ENCODE results near the gene PHKB. TPM values are rescaled to one million over a fixed set of nuclear protein-coding genes. Genes with fewer than 3 reads are reported as not detected.
A peak's percentile ranks its signal among the peaks of the same experiment; 100 is the strongest.
"Not testable (repeated sequence)": the region's sequence is repeated elsewhere in the genome, so short reads cannot be mapped to it uniquely, and the experiment has no call there.

Gene PHKB
- total RNA-seq, 1 experiment from 2014 or later = 42.1 TPM

DNA sequence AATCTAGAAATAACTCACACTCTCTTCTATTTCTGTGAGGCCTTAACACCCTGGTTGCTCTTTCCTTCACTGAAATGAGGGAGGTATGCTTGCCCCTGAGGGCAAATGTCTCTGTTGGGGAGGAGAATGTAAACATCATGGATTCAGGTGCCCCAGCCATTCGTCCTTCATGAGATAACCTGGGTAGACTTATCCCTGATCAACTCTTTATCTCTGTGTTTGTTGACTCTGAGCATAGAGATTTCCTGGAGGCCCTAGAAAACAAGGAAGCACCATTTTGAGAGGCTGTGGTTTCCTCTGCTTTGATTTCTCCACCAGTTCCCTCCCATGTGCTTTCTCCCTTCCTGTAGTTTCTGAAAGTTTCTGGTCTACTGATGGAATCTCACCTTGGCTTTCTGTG is 77.3 kb downstream of the PHKB start:
- in situ Hi-C loops (cut with HindIII; ENCODE audit: low pct_unique_long_range_greater_than_20kb, low sequenced_read_pairs) = no loop called here
- DNase-seq (ENCODE audit: low read depth, low spot score) = no peak

DNA sequence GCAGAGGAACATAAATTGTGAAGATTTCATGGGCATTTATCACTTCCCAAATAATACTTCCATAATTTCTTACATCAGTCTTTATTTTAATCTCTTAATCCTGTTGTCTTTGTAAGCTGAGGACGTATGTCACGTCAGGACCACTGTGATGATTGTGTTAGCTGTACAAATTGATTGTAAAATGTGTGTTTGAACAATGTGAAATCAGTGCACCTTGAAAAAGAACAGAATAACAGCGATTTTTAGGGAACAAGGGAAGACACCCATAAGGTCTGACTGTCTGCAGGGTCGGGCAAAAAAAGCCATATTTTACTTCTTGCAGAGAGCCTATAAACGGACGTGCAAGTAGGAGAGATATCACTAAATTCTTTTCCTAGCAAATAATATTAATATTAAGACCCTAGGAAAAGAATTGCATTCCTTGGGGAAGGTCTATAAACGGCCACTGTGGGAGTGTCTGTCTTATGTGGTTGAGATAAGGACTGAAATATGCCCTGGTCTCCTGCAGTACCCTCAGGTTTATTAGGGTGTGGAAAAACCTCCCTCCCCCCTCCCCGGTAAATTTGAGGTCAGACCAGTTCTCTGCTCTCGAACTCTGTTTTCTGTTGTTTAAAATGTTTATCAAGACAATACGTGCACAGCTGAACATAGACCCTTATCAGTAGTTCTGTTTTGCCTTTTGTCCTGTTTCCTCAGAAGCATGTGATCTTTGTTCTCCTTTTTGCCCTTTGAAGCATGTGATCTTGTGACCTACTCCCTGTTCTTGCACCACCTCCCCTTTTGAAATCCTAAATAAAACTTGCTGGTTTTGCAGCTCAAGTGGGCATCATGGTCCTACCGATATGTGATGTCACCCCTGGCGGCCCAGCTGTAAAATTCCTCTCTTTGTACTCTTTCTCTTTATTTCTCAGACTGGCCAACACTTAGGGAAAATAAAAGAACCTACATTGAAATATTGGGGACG is 78.9 kb downstream of the PHKB start:
- DNase-seq (ENCODE audit: low read depth, low spot score); in situ Hi-C loops (cut with HindIII; ENCODE audit: low pct_unique_long_range_greater_than_20kb, low sequenced_read_pairs): not testable (repeated sequence)

GRCh38 chr16:47541135-47541534 is 80.0 kb downstream of the PHKB start:
- in situ Hi-C loops (cut with HindIII; ENCODE audit: low pct_unique_long_range_greater_than_20kb, low sequenced_read_pairs) = not testable (repeated sequence)

GRCh38 chr16:47544255-47544654 is 83.1 kb downstream of the PHKB start:
- in situ Hi-C loops (cut with HindIII; ENCODE audit: low pct_unique_long_range_greater_than_20kb, low sequenced_read_pairs) = not testable (repeated sequence)

More at GRCh38 chr16:47541135-47541534, 80.0 kb downstream of the PHKB start:
- not testable (repeated sequence) for DNase-seq (ENCODE audit: low read depth, low spot score)

GRCh38 chr16:47551185-47551584 is 90.1 kb downstream of the PHKB start:
- DNase-seq (ENCODE audit: low read depth, low spot score); in situ Hi-C loops (cut with HindIII; ENCODE audit: low pct_unique_long_range_greater_than_20kb, low sequenced_read_pairs): not testable (repeated sequence)

More at GRCh38 chr16:47544255-47544654, 83.1 kb downstream of the PHKB start:
- DNase-seq (ENCODE audit: low read depth, low spot score) = not testable (repeated sequence)

GRCh38 chr16:47551767-47552166 is 90.6 kb downstream of the PHKB start:
- in situ Hi-C loops (cut with HindIII; ENCODE audit: low pct_unique_long_range_greater_than_20kb, low sequenced_read_pairs); DNase-seq (ENCODE audit: low read depth, low spot score): not testable (repeated sequence)

GRCh38 chr16:47553853-47554564 is 92.9 kb downstream of the PHKB start:
- DNase-seq (ENCODE audit: low read depth, low spot score) = no peak
- in situ Hi-C loops (cut with HindIII; ENCODE audit: low pct_unique_long_range_greater_than_20kb, low sequenced_read_pairs) = no loop called here

GRCh38 chr16:47554587-47554986 is 93.5 kb downstream of the PHKB start:
- DNase-seq (ENCODE audit: low read depth, low spot score); in situ Hi-C loops (cut with HindIII; ENCODE audit: low pct_unique_long_range_greater_than_20kb, low sequenced_read_pairs): not testable (repeated sequence)

DNA sequence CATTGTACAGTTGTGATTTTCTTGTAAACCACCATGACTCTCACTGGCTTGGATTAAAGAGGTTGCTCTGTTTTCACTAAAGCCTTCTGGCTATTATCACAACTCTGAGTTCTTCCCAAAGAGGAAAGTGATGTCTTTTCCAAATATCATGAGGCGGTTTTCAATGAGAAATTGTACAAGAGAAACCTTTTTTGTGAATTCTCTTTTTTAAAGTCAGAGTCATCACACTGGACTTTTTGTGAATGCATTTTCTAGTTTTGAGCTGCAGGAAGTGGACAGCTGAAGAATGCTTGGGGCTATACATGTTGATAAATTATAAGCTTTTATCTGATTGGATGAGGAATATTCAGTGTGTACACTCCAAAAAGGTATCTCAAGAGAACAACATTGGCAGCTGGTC is 100.2 kb downstream of the PHKB start:
- DNase-seq (ENCODE audit: low read depth, low spot score) = peak; percentile 90
- in situ Hi-C loops (cut with HindIII; ENCODE audit: low pct_unique_long_range_greater_than_20kb, low sequenced_read_pairs) = no loop called here

DNA sequence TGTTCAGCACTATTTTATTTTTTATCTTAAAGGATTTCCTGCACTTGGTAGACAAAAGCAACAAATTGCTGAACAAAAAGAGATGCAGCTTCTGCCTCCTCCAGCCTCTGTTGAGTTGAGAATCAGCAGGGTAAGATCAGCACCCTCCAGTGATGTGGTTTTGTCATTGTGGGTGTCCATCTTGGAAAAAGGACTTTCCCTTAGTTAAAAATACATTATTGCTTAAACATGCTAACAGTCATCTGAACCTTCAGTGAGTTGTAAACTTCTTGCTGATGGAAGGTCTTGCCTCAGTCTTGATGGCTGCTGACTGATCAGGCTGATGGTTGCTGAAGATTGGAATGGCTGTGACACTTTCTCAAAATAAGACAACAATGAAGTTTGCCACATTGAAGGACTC is 101.2 kb downstream of the PHKB start:
- in situ Hi-C loops (cut with HindIII; ENCODE audit: low pct_unique_long_range_greater_than_20kb, low sequenced_read_pairs) = no loop called here
- no peak for DNase-seq (ENCODE audit: low read depth, low spot score)

DNA sequence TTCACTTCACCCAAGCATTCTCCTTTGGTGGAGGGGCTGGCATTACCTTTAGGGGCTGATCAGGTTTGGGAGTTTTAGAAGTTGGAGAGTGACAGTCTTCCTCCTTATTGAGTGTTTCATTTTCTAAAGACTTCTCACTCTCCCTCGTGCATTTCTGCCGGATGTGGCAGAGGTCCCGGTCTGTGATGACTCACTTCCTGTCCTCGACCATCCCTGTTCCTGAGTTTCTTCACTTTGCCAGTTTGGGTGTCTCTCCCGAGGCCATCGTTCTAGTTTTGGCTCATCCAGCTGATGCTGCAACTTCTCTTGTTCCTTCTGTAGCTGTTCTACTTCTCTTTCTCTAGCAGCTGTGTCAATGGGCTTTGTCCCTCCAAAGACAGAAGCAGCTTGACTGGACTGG is 104.3 kb downstream of the PHKB start:
- in situ Hi-C loops (cut with HindIII; ENCODE audit: low pct_unique_long_range_greater_than_20kb, low sequenced_read_pairs) = no loop called here
- DNase-seq (ENCODE audit: low read depth, low spot score) = no peak

GRCh38 chr16:47567321-47567720 is 106.2 kb downstream of the PHKB start:
- in situ Hi-C loops (cut with HindIII; ENCODE audit: low pct_unique_long_range_greater_than_20kb, low sequenced_read_pairs) = no loop called here
- no peak for DNase-seq (ENCODE audit: low read depth, low spot score)

- no peak for DNase-seq (ENCODE audit: low read depth, low spot score)
- in situ Hi-C loops (cut with HindIII; ENCODE audit: low pct_unique_long_range_greater_than_20kb, low sequenced_read_pairs) = no loop called here
These were observed 107.2 kb downstream of the PHKB start for GRCh38 chr16:47568351-47568750.

DNA sequence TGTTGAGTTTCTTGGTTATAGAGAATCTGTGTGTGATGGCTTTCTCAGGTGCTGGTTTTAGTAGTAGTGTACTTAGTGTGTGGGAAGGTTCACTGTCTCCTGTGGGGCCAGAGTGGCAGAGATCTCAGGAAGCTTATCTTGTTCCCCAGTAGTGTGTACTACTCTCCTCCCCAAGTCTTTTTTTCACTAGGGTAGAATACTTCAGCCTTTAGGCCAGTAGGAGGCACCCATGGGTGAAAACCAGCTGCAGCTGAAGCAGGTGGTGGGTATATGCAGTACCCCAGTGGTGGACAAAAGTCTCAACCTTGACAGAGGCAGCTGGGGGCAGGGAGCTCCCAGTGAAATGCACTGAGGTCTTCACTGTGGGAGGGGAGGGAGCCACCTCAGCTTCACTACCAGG is 109.9 kb downstream of the PHKB start:
- DNase-seq (ENCODE audit: low read depth, low spot score) = no peak
- in situ Hi-C loops (cut with HindIII; ENCODE audit: low pct_unique_long_range_greater_than_20kb, low sequenced_read_pairs) = no loop called here

- in situ Hi-C loops (cut with HindIII; ENCODE audit: low pct_unique_long_range_greater_than_20kb, low sequenced_read_pairs) = no loop called here
- DNase-seq (ENCODE audit: low read depth, low spot score) = no peak
These were observed 110.6 kb downstream of the PHKB start for GRCh38 chr16:47571711-47572110.

DNA sequence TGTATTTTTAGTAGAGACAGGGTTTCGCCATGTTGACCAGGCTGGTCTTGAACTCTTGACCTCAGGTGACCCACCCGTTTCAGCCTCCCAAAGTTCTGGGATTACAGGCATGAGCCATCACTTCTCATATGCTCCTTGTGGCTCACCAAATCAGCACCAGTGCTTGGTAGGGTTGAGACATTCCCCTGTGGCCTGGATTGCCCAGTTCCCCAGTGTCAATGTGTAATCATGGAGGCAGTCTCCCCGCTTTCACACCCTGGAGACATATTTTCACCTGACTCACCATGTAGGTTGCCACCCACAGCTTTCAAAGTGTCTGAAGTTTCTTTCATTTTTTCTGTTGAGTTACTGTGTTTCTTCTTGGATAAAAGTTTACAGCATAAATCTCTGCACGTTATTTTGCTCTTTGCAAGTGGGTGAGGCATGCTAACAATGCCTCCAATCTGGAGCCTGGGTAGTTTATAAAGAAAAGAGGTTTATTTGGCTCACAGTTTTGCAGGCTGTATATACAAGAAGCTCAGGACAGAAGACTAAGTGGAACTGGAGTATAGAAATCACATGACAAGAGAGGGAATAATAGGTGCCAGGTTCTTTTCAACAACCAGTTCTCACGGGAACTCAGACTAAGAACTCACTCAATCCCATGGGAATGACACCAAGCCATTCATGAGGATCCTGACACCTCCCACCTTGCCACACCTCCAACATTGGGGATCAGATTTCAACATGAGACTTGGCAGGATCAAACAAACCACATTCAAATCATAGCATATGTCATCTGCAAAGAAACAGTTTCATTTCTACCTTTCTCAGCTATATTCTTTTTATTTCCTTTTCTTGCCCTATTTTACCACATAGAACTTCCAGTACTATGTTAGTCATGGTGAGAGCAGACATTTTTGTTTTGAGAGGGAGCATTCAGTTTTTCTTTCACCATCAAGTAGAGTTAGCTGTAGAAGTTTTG is 113.2 kb downstream of the PHKB start:
- peak; percentile 1 for DNase-seq (ENCODE audit: low read depth, low spot score)
- in situ Hi-C loops (cut with HindIII; ENCODE audit: low pct_unique_long_range_greater_than_20kb, low sequenced_read_pairs) = no loop called here

GRCh38 chr16:47577029-47577428 is 115.9 kb downstream of the PHKB start:
- in situ Hi-C loops (cut with HindIII; ENCODE audit: low pct_unique_long_range_greater_than_20kb, low sequenced_read_pairs) = no loop called here
- no peak for DNase-seq (ENCODE audit: low read depth, low spot score)

Data from SK-MEL-5 (cell line).